GM19240 (cell line): ENCODE measurements around the gene POLD3.
"Not testable (repeated sequence)": the region's sequence is repeated elsewhere in the genome, so short reads cannot be mapped to it uniquely, and the experiment has no call there.

Source experiments
- DNase-seq: peaks from one replicate; pipeline ENCODE4 v3.0.0; 2011; ENCODE audit warnings: low spot score; ENCODE audit not compliant: insufficient read length

Gene POLD3

DNA sequence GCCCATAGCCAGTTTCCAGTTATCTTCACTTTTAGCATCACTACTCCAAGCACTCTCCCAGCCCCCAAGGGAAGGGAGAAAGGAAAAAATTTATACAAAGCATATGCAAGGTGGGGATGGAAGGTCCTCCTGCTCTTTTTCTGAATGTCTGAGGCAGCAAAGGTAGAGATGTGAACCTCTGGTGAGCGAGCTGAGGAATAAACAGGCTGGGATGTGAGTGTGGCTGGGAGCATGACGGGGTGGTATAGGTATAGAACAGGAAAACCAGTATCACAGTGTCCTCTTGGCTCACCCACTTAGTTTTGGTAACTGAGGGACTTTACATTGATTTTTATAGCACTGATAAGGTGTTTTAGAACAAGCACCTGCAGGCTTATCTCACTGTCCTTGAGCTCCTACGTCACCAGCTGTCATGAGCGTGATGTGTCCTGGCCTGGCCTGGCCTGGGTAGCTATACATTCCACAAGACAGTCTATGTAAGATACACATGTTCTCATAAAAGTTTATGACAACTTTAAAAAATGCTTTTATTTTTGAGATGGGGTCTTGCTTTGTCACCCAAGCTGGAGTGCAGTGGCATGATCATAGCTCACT is 10.3 kb upstream of the POLD3 start:
- no peak for DNase-seq

DNA sequence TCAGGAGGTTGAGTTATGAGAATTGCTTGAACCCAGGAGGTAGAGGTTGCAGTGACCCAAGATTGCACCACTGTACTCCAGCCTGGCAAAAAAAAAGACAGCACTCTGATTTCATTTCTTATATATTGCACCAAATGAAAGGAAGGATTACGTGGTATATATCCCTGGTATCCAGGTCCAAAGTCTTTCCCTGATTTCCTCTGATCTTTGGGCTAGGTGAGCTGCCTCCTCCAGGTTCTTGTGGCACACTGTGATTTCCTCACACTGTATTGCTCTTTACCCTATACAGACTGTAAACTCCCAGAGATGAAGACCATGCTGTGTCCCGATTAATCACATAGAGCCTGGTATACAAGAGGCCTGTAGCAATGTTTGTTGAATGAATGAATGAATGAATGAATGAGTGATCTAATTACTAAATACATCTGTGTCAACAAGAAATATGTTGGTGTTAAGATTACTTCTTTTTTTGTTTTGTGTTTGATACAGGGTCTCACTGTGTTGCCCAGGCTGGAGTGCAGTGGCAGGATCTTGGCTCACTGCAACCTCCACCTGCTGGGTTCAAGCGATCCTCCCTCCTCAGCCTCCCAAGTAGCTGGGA is 9.3 kb upstream of the POLD3 start:
- DNase-seq, result no peak

DNA sequence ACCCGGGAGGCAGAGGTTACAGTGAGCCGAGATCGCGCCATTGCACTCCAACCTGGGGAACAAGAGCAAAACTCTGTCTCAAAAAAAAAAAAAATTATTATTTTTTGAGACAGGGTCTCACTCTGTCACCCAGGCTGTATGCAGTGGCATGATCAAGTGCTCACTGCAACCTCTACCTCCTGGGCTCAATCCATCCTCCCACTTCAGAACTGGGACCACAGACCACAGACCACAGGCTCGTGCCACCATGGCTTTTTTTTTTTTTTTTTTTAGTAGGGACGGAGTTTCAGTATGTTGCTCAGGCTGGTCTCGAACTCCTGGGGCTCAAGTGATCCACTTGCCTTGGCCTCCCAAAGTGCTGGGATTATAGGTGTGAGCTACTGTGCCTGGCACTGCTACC is 1.9 kb upstream of the POLD3 start:
- not testable (repeated sequence) for DNase-seq

DNA sequence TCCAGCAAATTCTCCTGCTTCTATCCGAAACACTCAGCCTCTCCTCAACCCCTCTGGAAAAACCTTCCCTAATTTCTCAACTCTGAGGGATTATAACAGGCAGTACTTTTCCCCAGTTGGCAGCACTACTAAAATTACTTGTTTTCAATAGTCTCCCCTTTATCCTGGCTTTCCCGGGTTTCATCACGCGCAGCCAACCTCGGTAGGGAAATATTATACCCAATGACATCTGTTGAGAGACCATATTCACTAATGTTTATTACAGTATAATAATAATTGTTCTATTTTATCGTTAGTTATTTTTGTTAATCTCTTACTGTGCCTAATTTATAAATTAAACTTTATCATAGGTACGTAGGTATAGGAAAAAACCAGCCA is 330 bp upstream of the POLD3 start:
- DNase-seq, result no peak

DNA sequence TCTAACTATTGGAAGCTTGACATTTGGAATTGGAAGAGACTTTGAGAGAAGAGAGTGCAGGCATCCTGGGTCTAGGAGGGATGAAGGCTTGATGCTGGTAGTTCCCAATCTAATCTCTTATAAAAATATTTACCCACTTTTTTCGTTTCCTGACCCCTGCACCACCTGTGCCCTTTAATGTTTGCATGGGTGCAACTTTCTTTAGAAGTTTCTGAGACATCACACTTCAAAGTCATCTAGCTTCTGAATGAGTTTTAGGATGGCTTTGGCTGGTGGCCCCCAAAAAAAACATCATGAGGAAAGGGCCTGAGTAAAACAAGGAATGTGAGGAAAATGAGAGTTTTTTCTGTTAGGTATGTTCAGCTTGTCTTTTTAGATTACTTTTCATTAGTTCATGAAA is 1.1 kb downstream of the POLD3 start:
- no peak for DNase-seq

DNA sequence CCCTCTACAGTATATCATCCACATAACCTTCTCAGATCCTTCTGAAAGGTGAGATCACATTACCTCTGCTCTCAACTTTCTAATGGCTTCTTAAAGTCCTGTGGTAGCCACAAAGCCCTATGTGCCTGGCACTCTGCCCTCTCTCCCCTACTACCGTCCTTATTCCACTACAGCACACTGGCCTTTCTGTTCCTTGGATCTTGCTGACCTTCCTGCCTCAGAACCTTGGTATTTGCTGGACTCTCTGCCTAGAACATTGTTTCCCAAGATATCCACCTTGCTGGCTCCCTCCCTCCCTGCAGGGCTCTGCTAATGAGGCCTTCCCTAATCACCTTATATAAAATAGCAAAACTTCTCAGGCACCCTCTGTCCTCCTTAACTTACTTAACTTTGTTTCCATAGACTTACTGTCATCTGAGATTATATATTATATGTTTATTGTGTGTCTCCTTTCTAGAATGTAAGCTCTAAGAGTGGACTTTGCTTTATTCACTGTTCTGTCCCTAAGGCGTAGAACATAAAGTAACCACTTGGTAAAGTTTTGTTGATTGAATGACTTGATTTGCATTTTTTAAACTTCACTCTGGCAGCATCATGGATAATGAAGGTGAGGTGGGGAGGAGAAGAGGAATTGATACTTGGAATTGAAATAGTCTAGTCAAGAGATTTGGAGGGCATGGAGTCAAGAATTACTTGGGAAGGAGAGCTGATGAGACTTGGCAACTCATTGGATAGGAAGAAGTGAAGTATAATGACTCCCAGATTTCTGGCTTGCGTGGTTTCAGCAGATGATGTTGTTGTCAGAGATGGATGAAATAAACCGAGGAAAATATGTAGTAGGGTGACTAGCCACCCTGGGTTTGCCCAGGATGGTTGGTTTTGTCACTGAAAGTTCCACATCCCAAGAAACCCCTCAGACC is 10.5 kb downstream of the POLD3 start:
- DNase-seq, result no peak

DNA sequence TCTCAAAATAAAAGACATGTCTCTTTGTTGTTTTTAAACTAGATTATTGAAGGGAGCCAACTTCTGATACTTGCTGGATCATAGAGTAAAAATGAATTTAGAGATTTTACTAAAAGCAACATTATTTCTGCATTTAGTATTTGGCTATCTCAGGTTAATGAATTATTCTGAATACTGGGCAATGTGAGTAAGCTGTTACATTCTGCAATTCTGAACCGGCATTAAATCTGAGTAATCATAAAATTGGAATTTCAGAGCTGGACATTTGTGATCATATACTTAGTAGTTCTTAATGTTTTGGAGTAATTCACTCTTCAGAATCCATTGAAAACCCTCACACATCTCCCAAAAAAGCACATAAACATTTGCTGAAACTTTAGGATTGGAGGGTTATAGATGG is 11.5 kb downstream of the POLD3 start:
- no peak for DNase-seq

DNA sequence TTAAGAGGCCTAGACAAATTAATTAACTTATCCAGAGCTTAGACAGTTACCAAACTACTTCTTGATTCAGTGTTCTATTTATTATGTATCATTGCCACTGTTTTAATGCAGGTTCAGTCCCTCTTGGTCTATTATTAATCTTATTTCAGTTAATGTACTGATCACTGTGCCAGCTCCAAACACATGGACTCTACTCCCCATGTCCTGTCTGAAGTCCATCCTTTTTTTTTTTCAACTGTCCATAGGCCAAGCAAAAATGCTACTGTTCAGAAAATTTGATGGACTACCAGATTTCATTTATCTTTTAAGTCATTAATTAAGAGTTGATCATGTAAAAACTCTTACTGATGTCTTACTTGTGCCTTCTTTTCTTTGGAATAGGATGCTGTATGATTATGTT is 11.9 kb downstream of the POLD3 start:
- no peak for DNase-seq

DNA sequence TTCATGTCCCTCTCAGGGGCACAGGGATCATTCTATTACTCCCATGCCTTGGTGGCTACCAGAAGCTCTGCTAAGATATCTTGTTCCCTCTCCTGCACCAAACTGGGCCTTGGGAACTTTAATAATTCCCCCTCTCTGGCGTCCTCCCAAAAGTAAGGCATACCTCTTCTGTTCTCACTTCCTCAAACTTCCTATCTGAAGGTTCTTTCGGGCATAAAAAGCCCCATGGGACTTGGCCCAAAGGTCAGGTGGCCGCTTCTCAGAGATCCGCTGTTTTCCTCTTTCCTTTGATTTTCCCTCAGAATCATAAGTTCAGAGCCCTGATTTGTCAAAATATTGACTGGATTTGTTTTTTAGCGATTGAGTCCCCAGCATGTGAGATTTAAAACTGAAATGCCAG is 13.0 kb downstream of the POLD3 start:
- DNase-seq, result no peak

DNA sequence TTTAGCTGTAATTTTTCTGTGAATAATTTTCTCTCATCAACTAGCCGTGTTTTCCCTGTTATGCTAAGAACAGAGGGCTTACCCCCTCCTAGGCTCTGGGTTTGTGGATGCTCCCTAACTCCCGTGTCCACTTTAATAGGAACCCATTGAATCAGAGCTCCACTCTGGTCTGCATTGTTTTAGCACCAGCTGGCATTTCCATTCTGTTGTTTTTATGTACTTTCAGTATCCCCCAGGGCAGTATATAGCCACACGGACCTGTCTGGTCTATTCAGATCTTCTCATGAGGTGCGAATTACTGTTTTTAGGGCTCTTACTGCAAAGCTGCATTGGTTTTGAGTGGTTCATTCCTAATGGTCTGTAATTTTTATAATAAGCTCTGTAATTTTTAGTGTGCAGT is 16.0 kb downstream of the POLD3 start:
- no peak for DNase-seq

DNA sequence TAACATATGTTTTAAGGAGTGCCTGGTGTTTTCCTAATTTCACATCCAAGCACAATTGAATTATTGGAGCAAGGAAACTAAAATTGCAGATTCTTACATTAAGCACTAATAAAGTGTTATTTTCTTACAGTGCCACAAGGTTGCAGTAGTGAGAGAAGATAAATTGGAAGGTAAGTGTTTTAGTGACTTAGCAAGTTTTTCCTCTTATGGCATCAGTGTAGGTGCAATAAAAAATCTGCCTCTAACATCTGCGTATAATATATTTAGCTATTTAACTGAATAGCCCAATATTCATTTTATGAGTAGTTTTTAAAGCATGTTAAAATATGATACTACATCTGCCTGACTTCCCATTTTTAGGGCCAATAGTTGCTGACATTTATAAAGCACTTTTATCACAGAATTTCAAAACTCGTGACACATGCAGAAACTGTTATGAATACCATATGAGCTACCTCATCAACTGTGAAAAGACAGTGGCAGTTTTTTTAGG is 19.0 kb downstream of the POLD3 start:
- DNase-seq, result no peak

DNA sequence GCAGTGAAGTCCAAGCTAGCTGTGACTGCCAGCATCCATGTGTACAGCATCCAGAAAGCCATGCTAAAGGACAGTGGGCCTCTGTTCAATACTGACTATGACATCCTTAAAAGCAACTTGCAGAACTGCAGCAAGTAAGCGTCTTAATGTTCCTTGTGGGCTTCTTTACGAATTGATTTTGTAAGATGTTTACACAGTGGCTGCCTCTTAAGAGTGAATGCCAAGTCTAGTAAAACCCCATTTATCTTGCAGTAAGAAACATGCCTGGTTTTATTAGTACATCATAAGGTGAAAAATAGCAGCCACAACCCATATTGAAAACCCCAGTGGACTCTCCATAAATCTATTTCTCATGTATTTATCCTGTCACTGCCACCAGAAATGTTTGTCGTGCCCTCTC is 20.5 kb downstream of the POLD3 start:
- no peak for DNase-seq

DNA sequence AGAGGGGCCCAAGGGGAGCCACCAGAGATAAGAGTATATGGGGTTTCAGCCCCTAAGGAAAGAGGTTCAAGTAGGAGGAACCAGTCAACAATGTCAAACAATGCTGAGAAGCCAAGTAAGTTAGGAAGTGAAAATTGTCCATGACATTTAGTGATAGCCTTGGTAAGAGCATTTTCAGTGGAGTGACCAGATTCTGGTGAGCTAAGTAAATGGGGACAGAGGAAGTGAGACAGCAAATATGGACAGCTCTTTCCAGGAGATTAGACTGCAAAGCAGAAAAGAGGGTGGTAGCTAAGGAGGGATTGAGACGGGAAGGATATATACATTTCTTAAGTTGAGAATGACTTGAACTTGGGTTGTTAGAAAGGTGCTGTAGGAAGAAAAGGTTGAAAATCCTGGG is 22.9 kb downstream of the POLD3 start:
- no peak for DNase-seq

DNA sequence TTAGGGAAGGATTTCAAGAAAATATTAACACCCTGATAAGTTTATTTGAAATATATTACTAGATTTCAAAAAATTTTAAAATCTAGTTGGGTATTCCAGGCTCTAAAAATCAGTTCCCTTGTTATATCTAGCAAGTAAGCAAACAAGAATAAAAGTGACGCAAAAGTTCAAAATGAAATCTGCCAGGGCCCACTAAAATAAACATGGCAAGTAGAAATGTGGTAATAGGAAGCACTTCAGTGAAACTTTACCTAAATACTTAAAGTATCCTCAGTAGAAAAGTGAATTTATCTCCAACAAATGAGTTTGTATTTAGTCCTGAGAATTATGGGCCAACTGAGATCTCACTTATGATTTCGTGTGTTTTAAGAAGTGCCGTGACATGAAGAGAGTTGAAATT is 23.6 kb downstream of the POLD3 start:
- DNase-seq, result no peak

DNA sequence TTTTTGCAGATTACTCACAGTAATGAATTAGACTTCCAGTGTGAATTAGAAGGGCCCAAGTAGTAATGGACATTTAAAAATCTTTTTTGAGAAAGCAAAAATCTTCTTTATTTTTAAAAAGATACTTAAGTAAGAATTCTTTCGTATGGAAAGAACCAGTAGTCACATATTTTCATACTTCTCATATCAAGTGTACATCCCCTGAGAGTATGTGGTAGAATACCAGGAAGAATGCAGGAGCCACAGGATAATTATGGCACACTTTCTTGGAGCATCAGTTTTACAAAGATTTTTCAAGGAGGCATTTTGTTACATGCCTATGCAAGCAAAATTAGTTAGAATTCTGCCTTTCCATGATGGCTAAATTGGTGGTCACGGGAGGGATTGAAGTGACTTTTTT is 28.1 kb downstream of the POLD3 start:
- no peak for DNase-seq

DNA sequence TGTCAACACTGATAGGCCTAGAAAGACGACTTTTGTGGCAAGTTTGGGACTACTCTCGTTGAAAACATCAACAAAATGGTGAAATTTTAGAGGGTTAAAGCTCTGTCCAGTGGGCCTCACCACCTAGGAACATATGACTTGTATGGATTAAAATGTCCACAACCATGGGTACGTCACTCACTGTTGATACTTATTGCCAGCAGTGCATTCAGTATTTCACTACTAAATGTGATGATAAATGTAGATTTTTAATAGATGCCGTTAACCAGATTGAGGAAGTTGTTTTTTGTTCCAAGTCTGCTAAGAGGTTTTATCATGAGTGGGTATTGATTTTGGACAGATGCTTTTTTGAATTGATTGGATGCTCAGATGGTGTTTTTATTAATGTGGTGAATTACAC is 33.7 kb downstream of the POLD3 start:
- DNase-seq, result no peak

DNA sequence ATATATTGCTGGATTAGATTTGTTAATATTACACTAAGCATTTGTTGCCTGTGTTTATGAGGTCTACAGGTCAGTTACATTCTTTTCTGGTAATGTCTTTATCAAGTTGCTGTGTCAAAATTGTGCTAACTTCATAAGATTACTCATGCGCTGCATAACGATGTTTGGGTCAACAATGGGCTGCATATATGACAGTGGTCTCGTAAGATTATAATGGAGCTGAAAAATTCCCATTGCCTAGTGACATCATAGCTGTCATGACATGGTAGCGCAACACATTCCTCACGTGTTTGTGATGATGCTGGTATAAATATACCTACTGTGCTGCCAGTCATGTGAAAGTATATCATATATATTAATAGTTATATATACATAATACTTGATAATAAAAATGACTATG is 34.2 kb downstream of the POLD3 start:
- DNase-seq, result no peak

DNA sequence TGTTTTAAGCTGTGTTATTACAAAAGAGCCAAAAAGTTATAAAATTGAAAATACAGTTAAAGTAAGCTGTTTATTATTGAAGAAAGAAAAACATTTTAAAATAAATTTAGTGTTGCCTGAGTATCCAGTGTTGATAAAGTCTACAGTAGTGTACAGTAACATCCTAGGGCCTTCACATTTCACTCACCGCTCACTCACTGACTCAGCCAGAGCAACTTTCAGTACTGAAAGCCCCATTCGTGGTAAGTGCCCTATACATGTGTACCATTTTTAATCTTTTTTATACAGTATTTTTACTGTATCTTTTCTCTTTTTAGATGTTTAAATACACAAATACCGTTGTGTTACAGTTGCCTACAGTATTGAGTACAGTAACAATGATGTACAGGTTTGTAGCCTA is 35.0 kb downstream of the POLD3 start:
- no peak for DNase-seq

DNA sequence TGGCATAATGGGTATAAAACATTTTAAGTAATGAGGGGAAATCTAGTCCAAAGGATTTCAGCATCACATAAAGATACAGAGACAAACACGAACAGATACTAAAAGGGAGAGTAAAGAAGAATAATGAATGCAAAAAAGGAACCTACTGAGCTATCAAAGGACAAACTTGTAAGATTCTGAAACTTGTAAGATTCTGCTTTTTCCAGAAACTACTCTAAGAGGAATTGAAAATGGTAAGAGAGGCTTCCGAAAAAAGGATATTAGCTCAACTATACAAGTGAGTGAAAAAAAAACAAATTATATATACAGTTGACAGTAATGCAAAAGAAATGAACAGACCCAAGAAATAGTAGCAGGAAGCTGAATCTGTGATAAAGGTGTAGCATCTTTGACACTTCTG is 37.7 kb downstream of the POLD3 start:
- no peak for DNase-seq

DNA sequence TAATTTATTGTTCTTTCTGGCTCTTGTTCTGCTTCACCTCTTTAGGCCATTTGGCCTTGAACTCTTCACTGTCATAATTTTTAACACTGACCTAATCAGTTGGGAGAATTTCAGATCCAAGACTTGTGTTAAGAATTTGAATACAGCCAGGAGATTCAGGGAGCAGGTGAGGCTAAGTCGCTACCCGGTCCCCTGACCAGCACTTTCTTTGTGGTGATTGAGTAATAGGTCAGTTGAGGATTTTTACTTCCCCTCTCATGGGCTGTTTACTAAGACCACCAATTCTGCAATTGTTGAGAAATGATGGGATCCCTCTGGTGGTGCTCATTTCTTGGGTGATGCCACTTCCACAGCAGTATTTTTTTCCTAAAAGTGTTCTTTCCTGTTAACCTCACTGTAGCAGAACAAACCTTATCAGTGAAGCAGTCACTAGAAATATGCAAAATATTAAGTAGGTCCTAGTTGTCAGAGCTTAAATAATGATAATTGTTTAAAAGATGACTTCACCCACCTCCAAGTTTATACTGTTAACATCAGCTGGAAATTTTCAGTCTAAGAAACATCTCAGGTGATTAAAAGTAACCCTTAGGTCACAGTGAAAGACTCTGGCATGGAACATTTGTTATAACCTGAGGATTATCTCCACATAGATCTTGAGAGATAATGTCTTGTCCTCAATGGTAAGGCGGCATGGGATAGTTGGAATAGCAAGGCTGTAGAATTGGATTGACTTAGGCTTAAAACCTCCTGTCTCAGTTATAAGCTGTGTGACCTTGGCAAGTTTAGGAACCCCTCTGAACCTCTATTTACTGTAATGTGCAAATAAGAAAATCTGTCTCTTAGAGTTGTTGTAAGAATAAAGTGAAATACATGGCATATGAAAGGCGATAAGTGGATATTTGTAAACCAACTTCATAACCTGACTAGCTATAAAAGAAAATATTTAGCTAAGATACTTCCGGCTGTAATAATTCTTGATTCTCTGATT is 41.3 kb downstream of the POLD3 start:
- no peak for DNase-seq

DNA sequence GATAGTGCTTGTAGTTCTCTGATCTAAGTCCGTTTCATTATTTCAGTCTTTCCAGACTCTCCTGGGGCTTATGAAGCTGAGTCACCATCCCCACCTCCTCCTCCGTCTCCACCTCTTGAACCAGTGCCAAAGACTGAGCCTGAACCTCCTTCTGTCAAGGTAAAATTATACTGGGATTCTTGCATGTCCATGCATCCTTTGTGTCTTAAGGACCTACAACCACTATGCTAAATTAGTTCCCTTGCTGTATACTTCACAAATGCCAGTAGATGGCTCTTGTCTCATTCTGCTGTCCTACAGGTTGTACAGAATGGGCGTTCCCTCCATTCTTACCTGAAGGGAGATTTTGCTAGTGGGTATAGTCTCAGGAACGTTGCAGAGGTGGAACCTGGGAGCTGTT is 42.2 kb downstream of the POLD3 start:
- no peak for DNase-seq
